Brain microvascular endothelial cell (primary cell): ENCODE data around the gene MVP.
"Not testable (repeated sequence)": the region's sequence is repeated elsewhere in the genome, so short reads cannot be mapped to it uniquely, and the experiment has no call there.

ENCODE experiments used
- DNase-seq: peaks from one replicate; pipeline ENCODE4 v3.0.0-alpha.2; 2020
- H3K27ac ChIP-seq: fragments of 250-450 bp; sonication (Bioruptor Pico); 2 replicates; pipeline ENCODE4 v1.5.1; 2020; ENCODE audit warnings: mild to moderate bottlenecking, moderate library complexity
- H3K27me3 ChIP-seq: fragments of 250-450 bp; sonication (Bioruptor Pico); replicated peaks from 2 replicates; pipeline ENCODE4 v1.5.1; 2020; ENCODE audit warnings: mild to moderate bottlenecking
- H3K36me3 ChIP-seq: fragments of 250-450 bp; sonication (Bioruptor Pico); replicated peaks from 2 replicates; pipeline ENCODE4 v1.5.1; 2020; ENCODE audit warnings: mild to moderate bottlenecking
- H3K4me3 ChIP-seq: 2 replicates; pipeline ENCODE4 v1.5.1; 2011; ENCODE audit warnings: low read depth, mild to moderate bottlenecking, control low read depth, low read length, moderate library complexity
- CTCF ChIP-seq: IDR thresholded peaks from 2 replicates; pipeline ENCODE4 v1.5.1; 2011; ENCODE audit warnings: low read depth, mild to moderate bottlenecking, moderate library complexity, low read length, control low read depth, inconsistent platforms; ENCODE audit errors: missing control alignments
- in situ Hi-C: cut with HindIII; loops from 2 replicates; pipeline ENCODE4 v1.10.0; 2017; ENCODE audit warnings: low sequenced_read_pairs, low pct_ligation_motif_present

Gene MVP

GRCh38 chr16:29820271-29820701 lies at the start of gene MVP:
TSS of gene MVP (plus strand) at chr16:29820462. CDS start at chr16:29830550, 10,088 bp downstream.
- peak within 1 kb of the TSS; percentile 81 for H3K4me3 ChIP-seq
- in situ Hi-C loops: no loop called here
- H3K27ac ChIP-seq: peak within 1 kb of the TSS; percentile 68
- DNase-seq: peak; percentile 32
- TF ChIP-seq CTCF: no peak
- H3K27me3 ChIP-seq: no peaks in the 10 kb centered on the region
- H3K36me3 ChIP-seq: no peaks in the 10 kb centered on the region

GRCh38 chr16:29772330-29772729 lies 47.9 kb upstream of the MVP start:
- H3K4me3 ChIP-seq, H3K27me3 ChIP-seq, in situ Hi-C loops, DNase-seq, H3K36me3 ChIP-seq, H3K27ac ChIP-seq: not testable (repeated sequence)

GRCh38 chr16:29774730-29775129 lies 45.5 kb upstream of the MVP start:
- in situ Hi-C loops: no loop called here
- no peak for DNase-seq
- Histone ChIP-seq H3K27me3 (no peaks in the 10 kb centered on the region), H3K36me3 (no peaks in the 10 kb centered on the region), H3K27ac (no peak overlapping the region), H3K4me3 (no peak overlapping the region)
- no peak for TF ChIP-seq CTCF

- in situ Hi-C loops: no loop called here
- no peak for TF ChIP-seq CTCF
- no peak overlapping the region for H3K27ac ChIP-seq
- H3K4me3 ChIP-seq: no peak overlapping the region
- H3K27me3 ChIP-seq: no peaks in the 10 kb centered on the region
- DNase-seq: peak; percentile 14
- H3K36me3 ChIP-seq: no peaks in the 10 kb centered on the region
Observed at GRCh38 chr16:29775742-29776408, 44.4 kb upstream of the MVP start.

GRCh38 chr16:29777576-29778350 lies 42.5 kb upstream of the MVP start, which contains the start of gene ZG16:
TSS of gene ZG16 (plus strand) at chr16:29778256. CDS start at chr16:29779267, 1,011 bp downstream.
- H3K27me3 ChIP-seq: no peaks in the 10 kb centered on the region
- in situ Hi-C loops: no loop called here
- DNase-seq: no peak

More at GRCh38 chr16:29777576-29778350, 42.5 kb upstream of the MVP start, which contains the start of gene ZG16:
- Histone ChIP-seq H3K36me3 (no peaks in the 10 kb centered on the region), H3K27ac (no peak within 1 kb of the TSS), H3K4me3 (no peak within 1 kb of the TSS)
- no peak for TF ChIP-seq CTCF
